ENCODE measurements around the gene CNOT4.
"Not testable (repeated sequence)": the region's sequence is repeated elsewhere in the genome, so short reads cannot be mapped to it uniquely, and the experiment has no call there.

Gene CNOT4

DNA sequence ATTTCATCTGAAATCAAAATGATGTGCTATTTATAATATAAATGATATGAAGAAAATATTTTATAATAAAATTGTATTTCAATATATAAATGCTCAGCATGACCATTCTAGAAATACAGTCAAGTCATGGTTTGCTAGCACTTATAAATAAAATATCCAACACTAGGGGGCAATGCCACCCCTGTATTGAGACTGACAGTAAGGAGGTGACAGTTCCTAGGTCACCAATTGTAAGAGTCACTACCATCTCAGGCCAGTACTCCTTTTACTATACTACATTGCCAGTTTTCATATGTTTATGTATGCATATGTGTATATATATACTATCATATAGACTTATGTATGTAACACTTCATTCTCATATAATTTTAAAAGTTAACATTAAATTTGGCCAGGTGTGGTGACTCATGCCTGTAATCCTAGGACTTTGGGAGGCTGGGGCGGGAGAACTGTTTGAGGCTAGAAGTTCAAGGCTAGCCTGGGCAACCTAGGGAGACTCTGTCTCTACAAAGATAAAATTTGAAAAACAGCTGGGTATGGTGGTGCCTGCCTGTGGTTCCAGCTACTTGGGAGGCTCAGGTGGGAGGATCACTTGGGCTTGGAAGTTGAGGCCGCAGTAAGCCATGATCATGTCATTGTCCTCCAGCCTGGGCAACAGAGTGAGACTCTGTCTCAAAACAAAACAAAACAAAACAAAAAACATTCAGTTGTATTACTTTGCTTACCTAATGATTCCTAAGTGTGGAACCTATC lies 2.4 kb upstream of the CNOT4 start:
- no peak for DNase-seq (ENCODE audit: low read depth in 2 of 2)

DNA sequence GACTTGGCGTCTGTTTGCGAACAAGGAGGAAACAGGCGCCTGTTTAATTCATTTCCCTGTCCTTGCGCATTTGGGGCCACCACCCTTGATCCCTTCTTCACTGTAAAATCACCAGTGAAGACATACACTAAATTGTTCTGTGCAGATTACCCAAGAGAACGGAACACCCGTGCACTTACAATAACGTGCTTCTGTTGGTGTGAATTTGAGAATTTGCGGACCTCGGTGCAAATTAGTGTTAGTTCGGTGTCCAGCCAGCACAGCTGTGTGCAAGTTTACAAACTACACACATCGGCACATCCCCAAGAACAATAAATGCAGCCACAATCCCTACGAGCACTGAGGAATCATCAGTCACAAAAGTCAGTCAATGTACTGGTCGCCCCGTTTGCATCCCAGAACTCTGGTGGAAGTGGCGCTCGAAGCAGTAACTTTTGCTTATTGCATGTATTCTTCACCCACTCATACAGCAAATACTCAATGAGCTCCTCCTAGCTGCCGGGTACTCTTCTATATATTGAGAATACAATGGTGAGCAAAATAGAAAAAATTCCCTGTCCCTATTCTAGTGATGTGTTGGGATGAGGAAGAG lies 786 bp upstream of the CNOT4 start:
- no peak for DNase-seq (ENCODE audit: low read depth in 2 of 2)

DNA sequence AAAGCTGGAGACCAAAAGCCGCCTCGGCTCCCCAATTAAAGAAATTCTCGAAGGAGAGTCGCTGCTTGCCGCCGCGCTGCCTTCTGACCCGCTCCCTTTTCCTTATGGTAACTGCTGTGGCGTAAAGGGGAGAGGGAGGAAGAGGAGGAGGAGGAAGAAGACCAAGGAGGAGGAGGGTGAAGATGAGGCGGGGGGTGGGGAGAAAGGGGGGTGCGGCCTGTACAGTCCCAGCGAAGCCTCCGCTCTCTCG lies 388 bp downstream of the CNOT4 start:
- peak in 1 of 2 donors; percentile 52 for DNase-seq (ENCODE audit: low read depth in 2 of 2)

DNA sequence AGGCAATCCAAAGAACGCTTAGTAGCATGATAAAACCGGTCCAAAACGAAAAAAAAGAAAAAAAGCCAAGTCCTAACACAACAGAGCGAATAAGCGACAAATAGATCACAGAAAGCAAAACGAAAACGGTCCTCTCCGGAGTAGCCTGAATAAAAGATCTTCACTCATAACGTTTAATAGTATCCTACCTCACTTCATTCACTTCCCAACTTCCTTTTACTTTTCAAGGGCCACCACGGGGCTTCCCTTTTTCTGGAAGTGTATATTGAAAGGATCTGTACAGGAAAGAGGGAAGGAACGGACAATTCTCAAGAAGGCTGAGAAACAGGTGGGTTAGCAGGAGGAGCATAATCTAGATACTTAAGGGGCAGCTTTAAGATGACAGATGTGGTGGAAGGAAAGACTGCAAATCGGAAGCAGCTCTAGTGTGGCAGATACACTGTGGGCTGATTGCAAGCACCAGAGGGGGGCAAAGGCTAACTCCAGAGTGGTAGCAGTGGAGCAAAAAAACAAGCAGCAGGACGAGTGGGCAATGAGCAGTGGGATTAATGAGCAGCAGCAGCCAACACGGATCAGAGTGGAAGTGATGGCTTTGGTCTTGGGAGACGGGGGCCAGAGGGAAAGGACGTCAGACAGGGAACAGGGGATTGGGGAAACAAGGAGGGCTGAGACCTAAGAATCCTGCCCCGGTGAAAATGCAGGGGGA lies 866 bp downstream of the CNOT4 start:
- peak in 1 of 2 donors; percentile 11 for DNase-seq (ENCODE audit: low read depth in 2 of 2)

DNA sequence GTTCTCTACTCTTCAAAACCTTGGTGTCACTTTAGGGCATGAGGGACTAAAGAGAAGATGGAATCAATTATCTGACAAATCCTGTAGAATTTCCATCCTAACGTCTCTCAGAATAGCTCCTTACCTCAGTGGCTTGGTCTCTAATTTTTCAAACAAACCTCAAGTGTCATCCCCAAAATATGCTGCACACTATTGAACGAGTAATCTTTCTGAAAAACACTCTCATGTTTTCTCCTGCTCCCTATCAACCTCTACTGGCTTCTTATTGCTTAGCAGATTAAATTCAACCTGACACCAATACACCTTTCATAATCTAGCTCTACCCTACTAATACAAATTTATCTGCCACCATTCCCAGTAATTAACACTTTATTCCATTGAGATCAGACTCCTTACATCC lies 8.5 kb downstream of the CNOT4 start:
- no peak for DNase-seq (ENCODE audit: low read depth in 2 of 2)

DNA sequence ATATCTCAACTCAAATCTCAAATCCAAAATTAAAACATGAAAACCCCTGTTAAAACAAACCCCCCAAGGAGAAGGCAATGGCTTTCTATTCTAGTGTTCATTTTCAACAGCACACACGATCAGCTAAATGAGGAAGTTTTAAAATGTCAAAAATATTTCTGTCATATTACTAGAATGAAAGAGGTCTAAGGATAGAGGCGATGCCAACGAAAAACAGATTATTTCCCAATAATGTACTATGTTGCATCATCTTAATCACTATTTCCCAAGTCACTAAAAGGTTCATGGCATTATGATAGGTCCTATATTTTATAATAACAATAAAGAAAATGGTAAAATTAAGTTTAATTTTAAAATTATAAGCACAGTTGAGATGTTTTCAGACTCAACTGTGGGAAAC lies 10.1 kb downstream of the CNOT4 start:
- DNase-seq (ENCODE audit: low read depth in 2 of 2) = no peak

- DNase-seq (ENCODE audit: low read depth in 2 of 2) = not testable (repeated sequence)
Observed at GRCh38 chr7:135497161-135497560, 12.7 kb downstream of the CNOT4 start.

GRCh38 chr7:135493362-135493761 lies 16.5 kb downstream of the CNOT4 start:
- DNase-seq (ENCODE audit: low read depth in 2 of 2) = no peak

DNA sequence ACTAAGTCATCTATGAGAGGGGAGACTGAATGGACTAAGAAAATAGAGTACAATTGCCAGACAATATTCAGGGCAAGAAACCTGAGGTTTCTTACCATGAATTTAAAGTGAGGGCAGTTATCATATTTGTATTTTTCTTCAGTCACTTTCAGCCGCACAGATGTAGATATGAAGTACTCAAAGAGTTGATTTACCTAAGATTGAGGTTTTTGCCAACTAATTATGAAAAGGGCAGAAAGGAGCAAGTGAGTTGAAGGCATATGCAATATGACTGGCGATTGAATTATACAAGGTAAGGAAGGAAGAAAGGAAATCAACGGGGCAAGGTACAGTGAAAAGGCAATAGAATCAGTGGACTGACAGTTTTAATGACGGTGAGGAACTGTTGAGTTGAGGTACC lies 17.8 kb downstream of the CNOT4 start:
- no peak for DNase-seq (ENCODE audit: low read depth in 2 of 2)

DNA sequence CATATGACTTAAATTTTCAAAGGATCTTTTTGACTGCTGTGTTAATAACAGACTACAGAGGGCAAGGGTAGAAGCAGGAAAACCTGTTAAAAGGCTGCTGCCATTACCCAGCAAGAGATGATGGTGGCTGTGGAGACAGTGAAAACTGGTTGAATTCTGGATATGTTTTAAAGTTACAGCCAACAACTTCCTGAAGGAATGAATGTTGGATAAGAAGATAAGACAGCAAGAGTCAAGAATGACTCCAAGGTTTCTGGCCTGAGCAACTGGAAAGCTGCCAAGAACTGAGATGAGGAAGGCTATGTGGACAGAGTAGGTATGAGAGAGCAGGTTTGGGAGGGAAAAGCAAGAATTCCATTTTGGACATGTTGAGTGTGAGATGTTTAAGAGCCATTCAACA lies 19.1 kb downstream of the CNOT4 start:
- DNase-seq (ENCODE audit: low read depth in 2 of 2) = no peak

DNA sequence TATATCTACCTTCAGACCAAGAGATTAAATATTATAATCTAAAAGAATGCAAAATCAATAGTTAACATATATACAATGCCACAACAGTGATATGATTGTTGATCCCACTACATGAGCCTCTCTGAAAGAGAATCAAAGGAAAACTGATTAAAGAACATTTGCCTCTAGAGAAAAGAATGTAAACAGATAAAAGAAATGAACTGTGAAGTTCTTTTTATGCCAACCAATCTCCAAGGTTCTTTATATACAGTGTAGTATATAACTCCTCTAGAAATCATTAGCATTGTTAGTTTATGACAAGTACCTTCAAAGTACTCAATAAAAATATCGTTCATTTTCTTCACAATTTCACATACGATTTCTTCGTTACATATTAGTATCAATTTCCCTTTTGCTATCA lies 20.1 kb downstream of the CNOT4 start:
- no peak for DNase-seq (ENCODE audit: low read depth in 2 of 2)

- DNase-seq (ENCODE audit: low read depth in 2 of 2) = no peak
Observed at GRCh38 chr7:135486261-135486920, 23.5 kb downstream of the CNOT4 start.

GRCh38 chr7:135481598-135481979 lies 28.3 kb downstream of the CNOT4 start:
- no peak for DNase-seq (ENCODE audit: low read depth in 2 of 2)

DNA sequence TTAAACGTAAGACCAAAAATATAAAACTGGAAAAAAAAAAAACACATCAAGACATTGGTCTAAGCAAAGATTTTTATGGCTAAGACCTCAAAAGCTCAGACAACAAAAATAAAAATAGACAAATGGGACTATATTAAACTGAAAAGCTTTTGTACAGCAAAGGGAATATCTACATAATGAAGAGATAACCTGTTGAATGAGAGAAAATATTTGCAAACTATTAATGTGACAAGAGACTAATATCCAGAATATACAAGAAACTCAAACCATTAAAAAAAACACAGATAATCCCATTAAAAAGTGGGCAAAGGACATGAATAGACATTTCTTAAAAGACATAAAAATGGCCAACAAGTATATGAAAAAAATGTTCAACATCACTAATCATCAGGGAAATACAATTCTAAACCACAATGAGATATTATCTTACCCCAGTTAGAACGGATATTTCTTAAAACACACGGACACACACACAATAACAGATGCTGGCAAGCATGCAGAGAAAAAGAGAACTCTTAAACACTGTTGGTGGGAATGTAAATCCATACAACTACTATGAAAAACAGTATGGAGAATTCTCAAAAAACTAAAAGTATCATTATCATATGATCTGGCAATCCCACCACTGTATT lies 28.8 kb downstream of the CNOT4 start:
- no peak for DNase-seq (ENCODE audit: low read depth in 2 of 2)

GRCh38 chr7:135475521-135475920 lies 34.4 kb downstream of the CNOT4 start:
- no peak for DNase-seq (ENCODE audit: low read depth in 2 of 2)

DNA sequence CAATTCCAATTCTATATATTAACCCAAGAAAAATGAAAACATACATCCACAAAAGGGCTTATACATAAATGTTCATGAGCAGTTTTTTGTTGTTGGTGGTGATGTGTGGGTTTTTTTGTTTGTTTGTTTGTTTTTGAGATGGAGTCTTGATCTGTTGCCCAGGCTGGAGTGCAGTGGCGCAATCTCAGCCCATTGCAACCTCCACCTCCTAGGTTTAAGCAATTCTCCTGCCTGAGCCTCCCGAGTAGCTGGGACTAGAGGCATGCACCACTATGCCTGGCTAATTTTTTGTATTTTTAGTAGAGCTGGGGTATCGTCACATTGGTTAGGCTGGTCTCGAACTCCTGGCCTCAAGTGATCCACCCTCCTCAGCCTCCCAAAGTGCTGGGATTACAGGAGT lies 40.2 kb downstream of the CNOT4 start:
- DNase-seq (ENCODE audit: low read depth in 2 of 2) = not testable (repeated sequence)

GRCh38 chr7:135467207-135467711 lies 42.6 kb downstream of the CNOT4 start:
- DNase-seq (ENCODE audit: low read depth in 2 of 2) = no peak

DNA sequence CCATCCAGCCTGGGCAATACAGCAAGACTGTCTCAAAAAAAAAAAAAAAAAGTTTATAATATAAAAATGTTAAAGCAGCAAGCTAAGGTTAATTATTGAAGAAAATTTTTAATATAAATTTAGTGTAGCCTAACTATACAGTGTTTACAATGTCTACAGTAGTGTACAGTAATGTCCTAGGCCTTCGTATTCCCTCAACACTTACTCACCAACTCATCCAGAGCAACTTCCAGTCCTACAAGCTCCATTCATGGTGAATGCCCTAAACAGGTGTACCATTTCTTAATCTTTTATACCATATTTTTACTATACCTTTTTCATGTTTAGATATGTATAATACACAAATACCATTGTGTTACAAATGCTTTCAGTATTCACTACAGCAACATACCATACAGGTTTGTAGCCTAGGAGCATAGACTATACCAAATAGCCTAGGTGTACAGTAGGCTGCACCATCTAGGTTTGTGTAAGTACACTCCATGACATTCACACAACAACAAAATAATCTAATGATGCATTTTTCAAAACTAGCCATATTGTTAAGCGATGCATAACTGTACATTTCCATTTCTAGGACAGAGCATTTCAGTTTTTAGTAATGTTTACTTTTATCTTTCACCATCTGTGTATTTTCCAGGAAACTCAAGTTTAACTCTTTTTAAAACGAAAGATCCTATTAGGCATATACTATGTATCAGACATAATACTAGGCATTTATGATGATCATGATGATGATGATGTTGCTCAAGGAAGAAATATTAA lies 43.3 kb downstream of the CNOT4 start:
- no peak for DNase-seq (ENCODE audit: low read depth in 2 of 2)

DNA sequence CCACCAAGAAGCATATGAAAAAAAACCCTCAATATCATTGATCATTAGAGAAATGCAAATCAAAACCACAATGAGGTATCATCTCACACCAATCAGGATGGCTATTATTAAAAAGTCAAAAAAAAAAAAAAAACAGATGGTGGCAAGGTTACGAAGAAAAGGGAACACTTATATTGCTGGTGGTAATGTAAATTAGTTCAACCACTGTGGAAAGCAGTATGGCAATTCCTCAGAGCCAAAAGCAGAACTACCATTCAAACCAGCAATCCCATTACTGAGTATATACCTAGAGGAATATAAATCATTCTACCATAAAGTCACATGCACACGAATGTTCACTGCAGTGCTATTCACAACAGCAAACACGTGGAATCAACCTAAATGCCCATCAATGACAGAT lies 46.0 kb downstream of the CNOT4 start:
- DNase-seq (ENCODE audit: low read depth in 2 of 2) = no peak

DNA sequence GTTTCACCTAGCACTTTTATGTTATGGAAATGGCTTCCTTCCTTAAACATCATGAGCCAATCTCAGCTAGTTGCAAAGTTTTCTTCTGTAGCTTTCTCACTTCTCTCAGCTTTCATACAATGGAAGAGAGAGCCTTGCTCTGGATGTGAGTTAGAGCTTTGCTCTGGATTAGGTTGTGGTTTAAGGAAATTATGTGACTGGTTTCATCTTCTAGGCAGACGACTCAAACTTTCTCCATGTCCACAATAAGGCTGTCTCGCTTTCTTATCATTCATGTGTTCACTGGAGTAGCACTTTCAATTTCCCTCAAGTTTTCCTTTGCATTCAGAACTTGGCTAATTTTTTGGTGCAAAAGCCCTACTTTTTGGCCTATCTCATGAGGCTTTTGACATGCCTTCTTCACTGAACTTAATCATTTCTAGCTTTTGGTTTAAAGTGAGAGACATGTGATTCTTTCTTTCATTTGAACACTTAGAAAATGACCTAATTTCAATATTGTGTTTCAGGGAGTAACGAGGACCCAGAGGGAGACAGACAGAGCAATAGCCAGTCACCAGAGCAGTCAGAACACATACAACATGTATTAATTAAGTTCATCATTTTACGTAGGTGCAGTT lies 49.8 kb downstream of the CNOT4 start:
- no peak for DNase-seq (ENCODE audit: low read depth in 2 of 2)

GRCh38 chr7:135459076-135459475 lies 50.8 kb downstream of the CNOT4 start:
- no peak for DNase-seq (ENCODE audit: low read depth in 2 of 2)

All from stimulated activated CD8-positive, alpha-beta memory T cell treated with anti-CD3 and anti-CD28 coated beads, Interleukin-2, amount 100 ng/mL, for 48 hours (primary cell).